ENCODE measurements around the gene MMP3. TPM values are rescaled to one million over a fixed set of nuclear protein-coding genes. Genes with fewer than 3 reads are reported as not detected.

MMP3 gene
- total RNA-seq, result not detected

DNA sequence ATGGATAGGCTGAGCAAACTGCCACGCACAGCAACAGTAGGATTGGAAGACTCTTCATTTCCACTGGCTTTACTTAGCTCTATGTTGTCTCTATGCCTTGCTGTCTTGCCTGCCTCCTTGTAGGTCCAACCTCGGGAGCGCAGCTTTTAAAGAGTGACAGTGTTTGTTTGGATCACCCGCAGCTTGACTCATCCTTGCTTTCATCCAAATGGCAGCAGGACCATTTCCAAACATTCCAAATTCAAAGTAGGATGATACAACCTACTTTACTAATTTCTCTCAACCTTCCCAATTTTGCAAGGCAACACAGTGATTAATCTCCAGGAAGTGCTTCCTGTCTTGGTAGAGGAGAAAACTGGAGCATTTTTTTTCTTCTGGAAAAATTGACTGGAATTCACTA is at the start of gene MMP3:
Gene MMP3 (minus strand): TSS at position 121 of the 400 bp plus-strand sequence. CDS start 63 bp downstream, at position 58.

DNA sequence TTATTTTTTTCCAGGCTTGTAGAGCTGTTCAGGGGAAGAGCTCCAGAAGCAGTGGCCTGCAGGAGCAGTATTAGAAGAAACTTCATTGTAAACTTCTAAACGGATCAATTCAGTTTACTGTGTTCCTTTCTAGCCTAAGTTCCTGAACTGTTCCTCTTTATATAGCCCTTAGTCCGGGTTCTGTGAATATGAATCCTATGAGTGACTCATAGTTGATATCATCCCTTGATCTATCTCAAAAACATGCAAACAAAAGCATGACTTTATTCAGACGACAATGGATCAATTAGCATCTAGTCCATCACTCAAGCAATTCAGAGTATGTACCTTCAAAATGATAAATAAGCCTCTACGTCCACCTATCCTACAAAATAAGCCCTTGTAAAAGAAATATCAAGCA is 31.4 kb upstream of the MMP3 start, which contains the start of gene MMP12:
Gene MMP12 (minus strand): TSS at position 131 of the 400 bp plus-strand sequence. CDS start 45 bp downstream, at position 86.

DNA sequence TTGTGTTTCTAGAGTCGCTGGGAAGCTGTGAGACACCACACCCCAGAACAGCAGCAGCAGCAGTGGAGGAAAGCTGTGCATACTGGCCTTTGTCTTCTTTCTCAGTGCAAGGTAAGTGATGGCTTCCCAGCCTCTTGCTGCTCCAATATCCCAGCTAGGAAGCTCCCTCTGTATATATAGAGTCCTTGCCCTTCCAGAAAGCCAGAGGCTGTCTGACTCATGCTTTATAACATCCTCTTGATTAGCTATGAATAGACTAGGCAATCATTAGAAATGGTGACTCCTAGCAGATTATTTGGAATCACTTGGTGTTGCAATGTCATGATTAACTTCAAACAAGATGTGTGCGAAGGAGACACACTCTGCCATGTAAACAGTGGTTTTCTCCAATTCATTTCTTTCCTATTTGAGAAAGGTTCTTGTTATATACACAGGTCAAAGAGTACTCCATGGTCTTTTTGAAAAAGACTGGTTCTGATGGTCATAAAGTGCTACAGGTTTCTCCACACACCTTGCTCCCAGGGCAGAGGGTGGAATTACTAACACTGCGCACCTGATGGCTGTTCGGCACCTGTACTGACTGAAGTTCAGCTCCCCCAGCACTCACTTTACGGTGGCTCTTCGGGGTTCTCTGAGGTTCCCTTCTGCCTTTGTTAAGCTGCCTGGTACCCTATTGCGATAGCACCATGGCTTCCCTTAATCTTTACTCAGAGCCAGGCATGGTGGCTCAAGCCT is 45.2 kb downstream of the MMP3 start, which contains the start of gene MMP1:
Gene MMP1 (minus strand): TSS at position 149 of the 735 bp plus-strand sequence. CDS start 68 bp downstream, at position 81.

Other genes with a start within 250 kb of the MMP3 start
- gene MMP20, start 218.3 kb downstream of the MMP3 start, total RNA-seq, result not detected
- not detected for gene MMP27, start 137.8 kb downstream of the MMP3 start, total RNA-seq
- gene MMP8, start 118.7 kb downstream of the MMP3 start, total RNA-seq, result not detected
- gene MMP10, start 63.0 kb downstream of the MMP3 start, total RNA-seq, result under 1 TPM; 0.29 to 0.50 TPM
- not detected for gene MMP1, start 45.4 kb downstream of the MMP3 start, total RNA-seq
- not detected for gene MMP12, start 31.4 kb upstream of the MMP3 start, total RNA-seq
- not detected for gene MMP13, start 112.1 kb upstream of the MMP3 start, total RNA-seq
- gene DCUN1D5, start 248.6 kb upstream of the MMP3 start, total RNA-seq, result 10 to 100 TPM; 21.1 to 23.5 TPM